BE2C (cell line): ENCODE data around the gene CENPS.

Experiments
- DNase-seq: peaks from one replicate; pipeline ENCODE4 v3.0.0-alpha.2; 2020
- H3K27me3 ChIP-seq: fragments of 250-450 bp; sonication (Bioruptor Pico); 2 replicates; pipeline ENCODE4 v1.5.1; 2020; ENCODE audit warnings: mild to moderate bottlenecking
- H3K36me3 ChIP-seq: fragments of 250-450 bp; sonication (Bioruptor Pico); 2 replicates; pipeline ENCODE4 v1.5.1; 2020; ENCODE audit warnings: mild to moderate bottlenecking
- H3K4me1 ChIP-seq: fragments of 250-450 bp; sonication (Bioruptor Pico); 2 replicates; pipeline ENCODE4 v1.5.1; 2020
- H3K4me3 ChIP-seq: 2 replicates; pipeline ENCODE4 v1.5.1; 2011; ENCODE audit warnings: low read depth, low read length
- H3K9me3 ChIP-seq: fragments of 250-450 bp; sonication (Bioruptor Pico); 2 replicates; pipeline ENCODE4 v1.5.1; 2020
- CTCF ChIP-seq: IDR thresholded peaks from 2 replicates; pipeline ENCODE4 v1.5.1; 2012; ENCODE audit warnings: mild to moderate bottlenecking, low read depth, low read length

The CENPS gene

GRCh38 chr1:10398734-10399443, 31.3 kb upstream of the CENPS start, which contains the start of gene PGD:
TSS of gene PGD (plus strand) at chr1:10399064. CDS start at chr1:10399118, 54 bp downstream.
- H3K4me3 ChIP-seq: peak within 1 kb of the TSS; percentile 72
- no peaks in the 10 kb centered on the region for H3K4me1 ChIP-seq
- TF ChIP-seq CTCF: no peak

GRCh38 chr1:10399444-10399941, 30.7 kb upstream of the CENPS start:
- Histone ChIP-seq H3K36me3 (peaks cover 7% of the 10 kb centered on the region), H3K4me1 (no peaks in the 10 kb centered on the region), H3K9me3 (no peaks in the 10 kb centered on the region), H3K27me3 (no peaks in the 10 kb centered on the region), H3K4me3 (peak overlapping the region; percentile 72)
- TF ChIP-seq CTCF: no peak
- DNase-seq: no peak

More at GRCh38 chr1:10398734-10399443, 31.3 kb upstream of the CENPS start, which contains the start of gene PGD:
- H3K9me3 ChIP-seq: no peaks in the 10 kb centered on the region
- DNase-seq: peak; percentile 96
- peaks cover 4% of the 10 kb centered on the region for H3K36me3 ChIP-seq
- H3K27me3 ChIP-seq: no peaks in the 10 kb centered on the region

GRCh38 chr1:10400013-10400412, 30.2 kb upstream of the CENPS start:
- Histone ChIP-seq H3K9me3 (no peaks in the 10 kb centered on the region), H3K27me3 (no peaks in the 10 kb centered on the region), H3K4me3 (peak overlapping the region; percentile 72), H3K36me3 (peaks cover 10% of the 10 kb centered on the region), H3K4me1 (no peaks in the 10 kb centered on the region)
- no peak for TF ChIP-seq CTCF
- no peak for DNase-seq

GRCh38 chr1:10401281-10401680, 29.0 kb upstream of the CENPS start:
- Histone ChIP-seq H3K27me3 (no peaks in the 10 kb centered on the region), H3K4me1 (no peaks in the 10 kb centered on the region), H3K36me3 (peaks cover 10% of the 10 kb centered on the region), H3K4me3 (no peak overlapping the region), H3K9me3 (no peaks in the 10 kb centered on the region)
- no peak for DNase-seq
- no peak for TF ChIP-seq CTCF

- Histone ChIP-seq H3K36me3 (peaks cover 10% of the 10 kb centered on the region), H3K9me3 (no peaks in the 10 kb centered on the region), H3K27me3 (no peaks in the 10 kb centered on the region), H3K4me3 (no peak overlapping the region), H3K4me1 (no peaks in the 10 kb centered on the region)
- no peak for DNase-seq
- TF ChIP-seq CTCF: no peak
Observed at GRCh38 chr1:10402729-10403274, 27.4 kb upstream of the CENPS start.

- Histone ChIP-seq H3K4me3 (no peak overlapping the region), H3K27me3 (no peaks in the 10 kb centered on the region), H3K4me1 (no peaks in the 10 kb centered on the region), H3K9me3 (no peaks in the 10 kb centered on the region), H3K36me3 (peaks cover 33% of the 10 kb centered on the region)
- no peak for TF ChIP-seq CTCF
- DNase-seq: no peak
Observed at GRCh38 chr1:10407201-10407600, 23.0 kb upstream of the CENPS start.
